ENCODE results near the gene KCNH6. TPM values are rescaled to one million over a fixed set of nuclear protein-coding genes. Genes with fewer than 3 reads are reported as not detected.

The KCNH6 gene
- total RNA-seq, 4 donors from 2014 or later: not detected

GRCh38 chr17:63550817-63551639 lies 27.9 kb downstream of the KCNH6 start:
- peaks cover 0 to 59% (median 22%) of the 10 kb centered on the region in 4 donors for H3K4me1 ChIP-seq
- TF ChIP-seq POLR2A (IDR thresholded peaks at IDR 0.05) (no peak), CTCF (IDR thresholded peaks at IDR 0.05) (no peak), EP300 (IDR thresholded peaks at IDR 0.05) (no peak)
- H3K27ac ChIP-seq: peak overlapping the region; percentile 80 to 95 (median 92)
- no peaks in the 10 kb centered on the region for H3K36me3 ChIP-seq
- no peaks in the 10 kb centered on the region for H3K27me3 ChIP-seq
- H3K4me3 ChIP-seq: peak overlapping the region; percentile 80 to 100 (median 96)
- DNase-seq (ENCODE audit: low spot score in 2 of 2): no peak
- no peaks in the 10 kb centered on the region for H3K9me3 ChIP-seq
- WGBS, 2 donors: 0 to 1% methylated on average over 29 to 30 of the region's 32 CpGs

GRCh38 chr17:63552211-63552610 lies 29.1 kb downstream of the KCNH6 start:
- Histone ChIP-seq H3K27ac (no peak overlapping the region), H3K4me1 (peaks cover 0 to 59% (median 22%) of the 10 kb centered on the region in 4 donors)
- 46 to 52% methylated on average over 6 of the region's 6 CpGs for WGBS, 2 donors

GRCh38 chr17:63555500-63556156 lies 32.5 kb downstream of the KCNH6 start:
- Histone ChIP-seq H3K4me1 (peaks cover 0 to 58% (median 19%) of the 10 kb centered on the region in 4 donors), H3K9me3 (no peaks in the 10 kb centered on the region)
- TF ChIP-seq POLR2A (IDR thresholded peaks at IDR 0.05) (no peak), EP300 (IDR thresholded peaks at IDR 0.05) (no peak), CTCF (IDR thresholded peaks at IDR 0.05) (no peak)

More at GRCh38 chr17:63552211-63552610, 29.1 kb downstream of the KCNH6 start:
- TF ChIP-seq EP300 (IDR thresholded peaks at IDR 0.05) (no peak), POLR2A (IDR thresholded peaks at IDR 0.05) (no peak), CTCF (IDR thresholded peaks at IDR 0.05) (no peak)
- no peak for DNase-seq (ENCODE audit: low spot score in 2 of 2)
- H3K4me3 ChIP-seq: peak overlapping the region in 3 of 4 donors; percentile 12 to 98 (median 93)
- H3K27me3 ChIP-seq: no peaks in the 10 kb centered on the region
- H3K36me3 ChIP-seq: no peaks in the 10 kb centered on the region
- no peaks in the 10 kb centered on the region for H3K9me3 ChIP-seq

GRCh38 chr17:63557416-63557815 lies 34.3 kb downstream of the KCNH6 start:
- Histone ChIP-seq H3K27ac (no peak overlapping the region), H3K4me1 (peaks cover 0 to 43% (median 10%) of the 10 kb centered on the region in 4 donors), H3K4me3 (no peak overlapping the region), H3K27me3 (no peaks in the 10 kb centered on the region), H3K36me3 (no peaks in the 10 kb centered on the region), H3K9me3 (no peaks in the 10 kb centered on the region)
- TF ChIP-seq POLR2A (IDR thresholded peaks at IDR 0.05) (no peak), CTCF (IDR thresholded peaks at IDR 0.05) (no peak), EP300 (IDR thresholded peaks at IDR 0.05) (no peak)
- no peak for DNase-seq (ENCODE audit: low spot score in 2 of 2)
- WGBS, 2 donors: 89 to 97% methylated on average over 2 of the region's 2 CpGs

More at GRCh38 chr17:63555500-63556156, 32.5 kb downstream of the KCNH6 start:
- no peaks in the 10 kb centered on the region for H3K36me3 ChIP-seq
- no peak for DNase-seq (ENCODE audit: low spot score in 2 of 2)
- H3K27me3 ChIP-seq: no peaks in the 10 kb centered on the region
- H3K27ac ChIP-seq: no peak overlapping the region
- no peak overlapping the region for H3K4me3 ChIP-seq
- WGBS, 2 donors: 74 to 81% methylated on average over 7 of the region's 7 CpGs

GRCh38 chr17:63558441-63558840 lies 35.3 kb downstream of the KCNH6 start:
- WGBS, 2 donors: 90 to 93% methylated on average over 3 of the region's 3 CpGs
- no peak overlapping the region for H3K27ac ChIP-seq
- no peak overlapping the region for H3K4me3 ChIP-seq
- no peak for TF ChIP-seq POLR2A (IDR thresholded peaks at IDR 0.05)
- no peak for TF ChIP-seq CTCF (IDR thresholded peaks at IDR 0.05)
- no peak for TF ChIP-seq EP300 (IDR thresholded peaks at IDR 0.05)
- no peaks in the 10 kb centered on the region for H3K36me3 ChIP-seq
- H3K4me1 ChIP-seq: peaks cover 0 to 42% (median under 1%) of the 10 kb centered on the region in 4 donors
- DNase-seq (ENCODE audit: low spot score in 2 of 2): no peak
- H3K9me3 ChIP-seq: no peaks in the 10 kb centered on the region
- no peaks in the 10 kb centered on the region for H3K27me3 ChIP-seq
